Measurements from ENCODE around the gene COL5A1.

DNA sequence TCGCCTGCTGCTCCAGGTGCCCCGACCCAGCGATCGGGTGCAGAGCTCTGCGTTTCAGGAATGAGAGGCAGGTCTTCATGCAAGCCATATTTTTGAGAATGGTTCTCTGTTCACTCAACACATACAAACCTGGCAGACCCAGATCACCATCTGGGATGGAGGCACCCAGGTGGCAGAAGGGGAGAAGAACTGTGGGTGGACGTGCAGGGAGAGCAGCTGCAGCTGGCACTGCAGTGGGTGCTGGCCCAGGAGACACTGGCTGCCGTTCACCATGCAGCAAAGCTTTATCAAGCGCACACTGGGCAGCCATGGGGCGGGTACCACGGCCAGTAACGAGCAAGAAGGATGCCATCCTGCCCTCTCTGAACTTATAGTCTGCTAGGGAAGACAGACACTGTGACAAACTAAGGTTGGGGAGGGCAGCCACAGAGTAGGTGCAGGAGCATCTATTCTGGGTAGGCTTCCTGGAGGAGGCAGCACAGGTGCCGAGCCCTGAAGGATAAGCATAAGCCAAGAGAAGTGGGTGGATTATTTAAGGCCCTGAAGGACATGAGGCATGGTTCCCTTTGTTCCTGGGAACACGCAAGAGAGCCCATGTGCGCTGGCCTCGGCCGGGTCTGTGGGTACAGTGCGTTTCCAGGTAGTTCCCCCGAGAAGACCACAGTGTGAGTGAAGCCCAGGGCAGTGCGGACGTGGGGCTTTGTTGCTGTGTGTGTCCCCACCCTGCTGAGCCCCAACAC lies 192.8 kb downstream of the COL5A1 start:
- TF ChIP-seq, protein P1, sequence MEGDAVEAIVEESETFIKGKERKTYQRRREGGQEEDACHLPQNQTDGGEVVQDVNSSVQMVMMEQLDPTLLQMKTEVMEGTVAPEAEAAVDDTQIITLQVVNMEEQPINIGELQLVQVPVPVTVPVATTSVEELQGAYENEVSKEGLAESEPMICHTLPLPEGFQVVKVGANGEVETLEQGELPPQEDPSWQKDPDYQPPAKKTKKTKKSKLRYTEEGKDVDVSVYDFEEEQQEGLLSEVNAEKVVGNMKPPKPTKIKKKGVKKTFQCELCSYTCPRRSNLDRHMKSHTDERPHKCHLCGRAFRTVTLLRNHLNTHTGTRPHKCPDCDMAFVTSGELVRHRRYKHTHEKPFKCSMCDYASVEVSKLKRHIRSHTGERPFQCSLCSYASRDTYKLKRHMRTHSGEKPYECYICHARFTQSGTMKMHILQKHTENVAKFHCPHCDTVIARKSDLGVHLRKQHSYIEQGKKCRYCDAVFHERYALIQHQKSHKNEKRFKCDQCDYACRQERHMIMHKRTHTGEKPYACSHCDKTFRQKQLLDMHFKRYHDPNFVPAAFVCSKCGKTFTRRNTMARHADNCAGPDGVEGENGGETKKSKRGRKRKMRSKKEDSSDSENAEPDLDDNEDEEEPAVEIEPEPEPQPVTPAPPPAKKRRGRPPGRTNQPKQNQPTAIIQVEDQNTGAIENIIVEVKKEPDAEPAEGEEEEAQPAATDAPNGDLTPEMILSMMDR (conservative IDR thresholded peaks at IDR 0.05; ENCODE audit: low read depth, low read length): no peak
- TF ChIP-seq EZH2phosphoT487 (IDR thresholded peaks at IDR 0.05; ENCODE audit: borderline replicate concordance, low read length): no peak
